B cell (primary cell): Measurements from ENCODE around the gene FOXO1. TPM values are rescaled to one million over a fixed set of nuclear protein-coding genes. Genes with fewer than 3 reads are reported as not detected.

Experiments used
- ATAC-seq: fragments of 200-7000 bp; cut with Tn5 transposase; one replicate; pipeline ENCODE4 v1.10.0; 2021; ENCODE audit warnings: low read depth, mild to moderate bottlenecking, moderate number of reproducible peaks, moderate library complexity
- CTCF ChIA-PET: fragments of 350-600 bp; sonication (Branson Sonifier 250); formaldehyde crosslinking; loops from one replicate; lab custom pipeline; 2021; ENCODE audit warnings: antibody characterized with exemption, inconsistent platforms; lab: Charles Lee
- POLR2A ChIA-PET: fragments of 350-600 bp; sonication (Branson Sonifier 250); formaldehyde crosslinking; loops from one replicate; lab custom pipeline; 2021; ENCODE audit warnings: antibody characterized with exemption; lab: Charles Lee
- DNase-seq: peaks from one replicate; pipeline ENCODE4 v3.0.0; 2013
- H2AFZ ChIP-seq: 2 replicates; pipeline ENCODE4 v1.6.1; 2012; ENCODE audit warnings: mild to moderate bottlenecking, low read depth, low read length; ENCODE audit not compliant: insufficient read depth, poor library complexity, severe bottlenecking
- H3K27ac ChIP-seq, 2 donors: 1 replicate in 1 of 2; 2 replicates in 1 of 2; pipeline ENCODE4 v1.5.1; 2012 to 2013; ENCODE audit warnings: low read length in 2 of 2, mild to moderate bottlenecking in 2 of 2, moderate library complexity in 1 of 2
- H3K27me3 ChIP-seq, 4 experiments: fragments of 200-600 bp in 1 of 4; sonication (generic) in 1 of 4; replicated peaks in 1 of 4; 1 replicate in 2 of 4; 2 replicates in 2 of 4; pipeline versions ENCODE4 v1.6.1 to v1.7.0; 2013 to 2016; ENCODE audit warnings: low read length in 3 of 4, mild to moderate bottlenecking in 2 of 4, mixed read lengths in 1 of 4, moderate library complexity in 1 of 4; ENCODE audit not compliant: insufficient read depth in 4 of 4, control insufficient read depth in 3 of 4; ENCODE audit errors: control extremely low read depth in 1 of 4
- H3K36me3 ChIP-seq, 2 experiments: replicated peaks in 1 of 2; 1 replicate in 1 of 2; 2 replicates in 1 of 2; pipeline versions ENCODE4 v1.6.1 to v1.7.1; 2013; ENCODE audit warnings: low read length in 1 of 2; ENCODE audit not compliant: insufficient read depth in 2 of 2, control insufficient read depth in 1 of 2; ENCODE audit errors: control extremely low read depth in 1 of 2, extremely low read depth in 1 of 2
- H3K4me1 ChIP-seq, 2 donors: fragments of 200-600 bp in 1 of 2; sonication (generic) in 1 of 2; 1 replicate in 1 of 2; 2 replicates in 1 of 2; pipeline versions ENCODE4 v1.5.1 to v1.6.1; 2013 to 2017; ENCODE audit warnings: low read length in 2 of 2; ENCODE audit not compliant: control insufficient read depth in 2 of 2, insufficient read depth in 2 of 2
- H3K4me2 ChIP-seq: replicated peaks from 2 replicates; pipeline ENCODE3; 2012; ENCODE audit warnings: mild to moderate bottlenecking, low read depth, low read length; ENCODE audit not compliant: poor library complexity, severe bottlenecking
- H3K4me3 ChIP-seq, 5 experiments: fragments of 200-600 bp in 1 of 5; sonication (generic) in 1 of 5; 1 replicate in 3 of 5; 2 replicates in 2 of 5; pipeline versions ENCODE4 v1.5.1 to v1.7.0; 2011 to 2016; ENCODE audit warnings: low read length in 4 of 5, mild to moderate bottlenecking in 4 of 5, low read depth in 2 of 5, control low read depth in 1 of 5, moderate library complexity in 1 of 5; ENCODE audit not compliant: insufficient read depth in 1 of 5; ENCODE audit errors: control extremely low read depth in 1 of 5, extremely low read depth in 1 of 5
- H3K79me2 ChIP-seq: fragments of 200-600 bp; sonication (generic); one replicate; pipeline ENCODE4 v1.6.0; 2016; ENCODE audit warnings: low read length; ENCODE audit not compliant: control insufficient read depth, insufficient read depth
- H3K9ac ChIP-seq: fragments of 200-600 bp; sonication (generic); 2 replicates; pipeline ENCODE4 v1.6.1; 2017; ENCODE audit warnings: mild to moderate bottlenecking, low read length, moderate library complexity
- H3K9me3 ChIP-seq, 3 donors: one replicate each; pipeline versions ENCODE4 v1.6.1 to v1.7.1; 2013; ENCODE audit warnings: low read length in 2 of 3; ENCODE audit not compliant: control insufficient read depth in 2 of 3, insufficient read depth in 1 of 3; ENCODE audit errors: control extremely low read depth in 1 of 3
- H4K20me1 ChIP-seq: 2 replicates; pipeline ENCODE4 v1.6.0; 2012; ENCODE audit warnings: mild to moderate bottlenecking, low read length; ENCODE audit not compliant: insufficient read depth, control insufficient read depth, poor library complexity, severe bottlenecking
- H3K27ac Mint-ChIP-seq: one replicate; pipeline ENCODE4 v1.8.0; 2021; ENCODE audit warnings: mixed read lengths
- H3K27me3 Mint-ChIP-seq: one replicate; pipeline ENCODE4 v1.8.0; 2021; ENCODE audit warnings: mixed read lengths
- H3K4me1 Mint-ChIP-seq: one replicate; pipeline ENCODE4 v1.8.0; 2021; ENCODE audit warnings: mixed read lengths
- H3K4me3 Mint-ChIP-seq: one replicate; pipeline ENCODE4 v1.8.0; 2021; ENCODE audit warnings: mixed read lengths
- H3K9me3 Mint-ChIP-seq: one replicate; pipeline ENCODE4 v1.8.0; 2022; ENCODE audit warnings: mixed read lengths; ENCODE audit not compliant: insufficient read depth
- CTCF ChIP-seq: fragments of 200-600 bp; IDR thresholded peaks from one replicate; pipeline ENCODE4 v1.8.0; 2022; ENCODE audit warnings: antibody characterized with exemption, mild to moderate bottlenecking
- EZH2 ChIP-seq: IDR thresholded peaks from 2 replicates; pipeline ENCODE4 v1.6.1; 2012; ENCODE audit warnings: borderline replicate concordance, low read depth, mild to moderate bottlenecking, moderate library complexity, low read length; ENCODE audit not compliant: insufficient read depth, poor library complexity, severe bottlenecking
- WGBS: methylation state at CpG from one replicate; pipeline ENCODE4 v1.1.5; 2013; ENCODE audit warnings: missing lambda C conversion rate; ENCODE audit not compliant: insufficient coverage; 5-methylcytosine and 5-hydroxymethylcytosine counted together
- intact Hi-C: fragments of 100-400 bp; cut with micrococcal nuclease; formaldehyde crosslinking; loops from one replicate; pipeline ENCODE4 v1.10.0; 2022
- polyA plus RNA-seq: library from polyadenylated mRNA; depleted of rRNA; stranded (reverse); fragments of >200 nt; gene quantifications from 2 replicates; pipeline ENCODE4 v1.2.3, GENCODE V29; 2012
- total RNA-seq, 2 donors: library from RNA; stranded (reverse); fragments of 120-200 nt in 1 of 2; gene quantifications; 1 replicate in 1 of 2; 2 replicates in 1 of 2; pipeline versions ENCODE4 v1.2.3 to v1.2.4, GENCODE V29; 2013 to 2022

The FOXO1 gene
- total and polyA plus RNA-seq, 2 donors (not counting 1 experiment from before 2014, with no cell fraction given): 22.8 to 77.9 TPM

GRCh38 chr13:40605573-40605972 lies 60.9 kb downstream of the FOXO1 start:
- Histone ChIP-seq H3K9ac (no peak overlapping the region), H3K9me3 (no peaks in the 10 kb centered on the region), H3K27me3 (no peaks in the 10 kb centered on the region), H3K36me3 (peaks cover 1 to 5% of the 10 kb centered on the region in 2 experiments), H3K27ac (peak overlapping the region in 1 of 2 donors; percentile 56), H3K79me2 (peaks cover 98% of the 10 kb centered on the region), H3K4me2 (peak overlapping the region; percentile 23), H3K4me1 (peaks cover 33 to 70% of the 10 kb centered on the region in 2 donors), H2AFZ (no peak overlapping the region), H4K20me1 (peaks cover 60% of the 10 kb centered on the region), H3K4me3 (no peak overlapping the region)
- no peak for TF ChIP-seq CTCF
- no peak for TF ChIP-seq EZH2
- no peaks in the 10 kb centered on the region for H3K9me3 Mint-ChIP-seq
- WGBS: 86% methylated on average over 1 of the region's 5 CpGs
- DNase-seq: no peak
- peak overlapping the region; percentile 5 for H3K4me3 Mint-ChIP-seq
- ATAC-seq: no peak
- intact Hi-C loops: no loop called here
- no peaks in the 10 kb centered on the region for H3K27me3 Mint-ChIP-seq
- POLR2A ChIA-PET: no interaction called here
- CTCF ChIA-PET: interaction anchor here (1.5 kb wide), 1 partner anchor 63 kb away, joined by 5 read pairs; no protein-coding TSS in a partner anchor
- peak overlapping the region; percentile 2 for H3K27ac Mint-ChIP-seq
- peaks cover 72% of the 10 kb centered on the region for H3K4me1 Mint-ChIP-seq

- peak overlapping the region in 1 of 2 donors; percentile 3 for H3K27ac ChIP-seq
- no peak for DNase-seq
- Mint-ChIP-seq H3K27me3 (no peaks in the 10 kb centered on the region), H3K4me1 (peaks cover 77% of the 10 kb centered on the region), H3K4me3 (no peak overlapping the region), H3K9me3 (no peaks in the 10 kb centered on the region), H3K27ac (no peak overlapping the region)
- intact Hi-C loops: no loop called here
- H2AFZ ChIP-seq: no peak overlapping the region
- H4K20me1 ChIP-seq: peaks cover 59% of the 10 kb centered on the region
- POLR2A ChIA-PET: no interaction called here
- no peak overlapping the region for H3K9ac ChIP-seq
- no peak overlapping the region for H3K4me3 ChIP-seq
- CTCF ChIA-PET: no interaction called here
- no peak for ATAC-seq
- H3K79me2 ChIP-seq: peaks cover 98% of the 10 kb centered on the region
- H3K27me3 ChIP-seq: no peaks in the 10 kb centered on the region
- TF ChIP-seq EZH2 (no peak), CTCF (no peak)
- peaks cover 1 to 5% of the 10 kb centered on the region in 2 experiments for H3K36me3 ChIP-seq
- H3K4me2 ChIP-seq: peak overlapping the region; percentile 2
- peaks cover 48 to 73% of the 10 kb centered on the region in 2 donors for H3K4me1 ChIP-seq
- no peaks in the 10 kb centered on the region for H3K9me3 ChIP-seq
These were observed 62.3 kb downstream of the FOXO1 start for GRCh38 chr13:40604135-40604534.
